ENCODE results near the gene AQP12A.

Gene AQP12A

GRCh38 chr2:240644859-240645301, 46.8 kb upstream of the AQP12A start:
- Histone ChIP-seq H3K9me3 (ENCODE audit: severe bottlenecking) (no peaks in the 10 kb centered on the region), H3K4me3 (ENCODE audit: low read depth, low read length) (no peak overlapping the region), H3K36me3 (no peaks in the 10 kb centered on the region), H3K27me3 (ENCODE audit: insufficient read depth, low read depth, severe bottlenecking) (no peaks in the 10 kb centered on the region), H3K27ac (no peak overlapping the region)
- TF ChIP-seq, protein P1, sequence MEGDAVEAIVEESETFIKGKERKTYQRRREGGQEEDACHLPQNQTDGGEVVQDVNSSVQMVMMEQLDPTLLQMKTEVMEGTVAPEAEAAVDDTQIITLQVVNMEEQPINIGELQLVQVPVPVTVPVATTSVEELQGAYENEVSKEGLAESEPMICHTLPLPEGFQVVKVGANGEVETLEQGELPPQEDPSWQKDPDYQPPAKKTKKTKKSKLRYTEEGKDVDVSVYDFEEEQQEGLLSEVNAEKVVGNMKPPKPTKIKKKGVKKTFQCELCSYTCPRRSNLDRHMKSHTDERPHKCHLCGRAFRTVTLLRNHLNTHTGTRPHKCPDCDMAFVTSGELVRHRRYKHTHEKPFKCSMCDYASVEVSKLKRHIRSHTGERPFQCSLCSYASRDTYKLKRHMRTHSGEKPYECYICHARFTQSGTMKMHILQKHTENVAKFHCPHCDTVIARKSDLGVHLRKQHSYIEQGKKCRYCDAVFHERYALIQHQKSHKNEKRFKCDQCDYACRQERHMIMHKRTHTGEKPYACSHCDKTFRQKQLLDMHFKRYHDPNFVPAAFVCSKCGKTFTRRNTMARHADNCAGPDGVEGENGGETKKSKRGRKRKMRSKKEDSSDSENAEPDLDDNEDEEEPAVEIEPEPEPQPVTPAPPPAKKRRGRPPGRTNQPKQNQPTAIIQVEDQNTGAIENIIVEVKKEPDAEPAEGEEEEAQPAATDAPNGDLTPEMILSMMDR (IDR thresholded peaks at IDR 0.05; ENCODE audit: low read depth, low read length) = peak; percentile 19; the same call in 1 of the 2 replicates
- no peak for DNase-seq

GRCh38 chr2:240645346-240645745, 46.3 kb upstream of the AQP12A start:
- no peak overlapping the region for H3K4me3 ChIP-seq (ENCODE audit: low read depth, low read length)
- no peaks in the 10 kb centered on the region for H3K36me3 ChIP-seq
- H3K27me3 ChIP-seq (ENCODE audit: insufficient read depth, low read depth, severe bottlenecking) = no peaks in the 10 kb centered on the region
- no peak overlapping the region for H3K27ac ChIP-seq
- DNase-seq = no peak
- H3K9me3 ChIP-seq (ENCODE audit: severe bottlenecking) = no peaks in the 10 kb centered on the region
- TF ChIP-seq, protein P1 (IDR thresholded peaks at IDR 0.05; ENCODE audit: low read depth, low read length) = no peak

DNA sequence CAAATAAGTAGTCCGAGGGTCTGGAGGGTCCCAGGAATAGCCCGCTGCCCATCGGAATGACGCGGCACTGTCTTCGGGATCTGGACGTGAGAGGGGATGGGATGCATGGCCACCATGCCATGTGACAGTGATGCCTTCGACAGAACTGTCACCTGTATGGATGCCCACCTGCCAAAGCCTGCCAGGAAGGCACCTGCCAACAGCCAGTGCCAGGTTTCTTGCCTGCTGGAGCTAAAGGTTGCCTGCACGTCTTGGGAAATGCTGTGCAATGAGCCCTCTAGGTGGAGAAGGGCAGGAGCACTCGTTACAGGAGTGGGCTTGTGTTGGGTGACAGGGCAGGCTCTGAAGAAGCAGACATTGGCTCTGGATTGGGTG, 45.9 kb upstream of the AQP12A start:
- no peak for DNase-seq
- Histone ChIP-seq H3K36me3 (no peaks in the 10 kb centered on the region), H3K27me3 (ENCODE audit: insufficient read depth, low read depth, severe bottlenecking) (no peaks in the 10 kb centered on the region), H3K9me3 (ENCODE audit: severe bottlenecking) (no peaks in the 10 kb centered on the region), H3K4me3 (ENCODE audit: low read depth, low read length) (no peak overlapping the region), H3K27ac (no peak overlapping the region)
- TF ChIP-seq, protein P1 (IDR thresholded peaks at IDR 0.05; ENCODE audit: low read depth, low read length) = no peak

DNA sequence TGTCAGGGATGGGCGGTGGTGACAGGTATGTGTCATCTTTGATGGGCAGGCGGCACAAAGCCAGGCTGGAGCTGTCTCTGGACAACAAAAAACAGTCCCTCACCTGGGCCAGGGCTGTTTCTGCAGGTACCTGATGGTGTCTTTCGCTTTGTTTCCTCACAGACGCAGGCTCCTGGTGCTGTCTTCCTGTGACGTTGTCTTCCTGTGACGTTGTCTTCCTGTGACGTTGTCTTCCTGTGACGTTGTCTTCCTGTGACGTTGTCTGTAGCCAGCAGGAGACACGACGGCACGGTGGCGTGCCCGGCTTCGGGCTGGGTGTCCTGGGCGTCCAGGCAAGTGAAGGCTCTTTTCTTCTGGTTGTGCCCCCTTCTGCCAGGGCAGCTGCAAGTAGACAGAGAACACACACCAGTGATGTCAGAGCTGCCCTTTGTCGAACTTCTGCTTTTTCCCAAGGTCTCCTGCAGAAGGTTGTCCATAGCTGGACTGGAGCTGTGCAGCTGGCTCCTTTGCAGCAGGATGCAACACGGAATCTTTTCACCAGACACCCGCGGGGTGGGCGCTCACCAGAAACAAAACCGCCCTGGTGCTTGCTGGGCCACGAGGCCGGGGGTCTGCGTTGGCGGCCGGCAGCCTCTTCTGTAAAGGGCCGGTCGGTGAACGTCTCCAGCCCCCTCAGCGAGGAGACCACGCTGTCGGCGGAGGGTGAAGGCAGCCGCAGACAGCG, 45.3 kb upstream of the AQP12A start:
- Histone ChIP-seq H3K27me3 (ENCODE audit: insufficient read depth, low read depth, severe bottlenecking) (no peaks in the 10 kb centered on the region), H3K9me3 (ENCODE audit: severe bottlenecking) (no peaks in the 10 kb centered on the region), H3K4me3 (ENCODE audit: low read depth, low read length) (no peak overlapping the region), H3K36me3 (no peaks in the 10 kb centered on the region), H3K27ac (no peak overlapping the region)
- no peak for DNase-seq
- TF ChIP-seq, protein P1 (IDR thresholded peaks at IDR 0.05; ENCODE audit: low read depth, low read length) = no peak

GRCh38 chr2:240646900-240647502, 44.7 kb upstream of the AQP12A start:
- Histone ChIP-seq H3K36me3 (no peaks in the 10 kb centered on the region), H3K4me3 (ENCODE audit: low read depth, low read length) (no peak overlapping the region), H3K27me3 (ENCODE audit: insufficient read depth, low read depth, severe bottlenecking) (no peaks in the 10 kb centered on the region), H3K27ac (no peak overlapping the region), H3K9me3 (ENCODE audit: severe bottlenecking) (no peaks in the 10 kb centered on the region)
- no peak for DNase-seq
- TF ChIP-seq, protein P1 (IDR thresholded peaks at IDR 0.05; ENCODE audit: low read depth, low read length) = no peak
